ENCODE results near the gene RND2.
A peak's percentile ranks its signal among the peaks of the same experiment; 100 is the strongest.

The RND2 gene

GRCh38 chr17:43006639-43007551 is 18.1 kb upstream of the RND2 start, which contains the start of gene IFI35:
Gene IFI35, plus strand, starts transcription at chr17:43006784. Its CDS starts 164 bp downstream, at chr17:43006948.
- DNase-seq (ENCODE audit: low spot score) = no peak

GRCh38 chr17:43010667-43011308 is 14.2 kb upstream of the RND2 start:
- DNase-seq (ENCODE audit: low spot score) = peak; percentile 41

GRCh38 chr17:43011728-43012472 is 13.1 kb upstream of the RND2 start:
- DNase-seq (ENCODE audit: low spot score) = no peak

- no peak for DNase-seq (ENCODE audit: low spot score)
These were observed 11.7 kb upstream of the RND2 start for GRCh38 chr17:43013296-43013695.

GRCh38 chr17:43014020-43014648 is 10.9 kb upstream of the RND2 start:
- no peak for DNase-seq (ENCODE audit: low spot score)

GRCh38 chr17:43014649-43015542 is 10.1 kb upstream of the RND2 start:
- no peak for DNase-seq (ENCODE audit: low spot score)

- DNase-seq (ENCODE audit: low spot score) = no peak
These were observed 9.5 kb upstream of the RND2 start for GRCh38 chr17:43015579-43015978.

GRCh38 chr17:43016216-43016615 is 8.8 kb upstream of the RND2 start:
- DNase-seq (ENCODE audit: low spot score) = no peak

GRCh38 chr17:43018008-43018853 is 6.8 kb upstream of the RND2 start:
- no peak for DNase-seq (ENCODE audit: low spot score)

- no peak for DNase-seq (ENCODE audit: low spot score)
These were observed 6.1 kb upstream of the RND2 start for GRCh38 chr17:43018932-43019331.

GRCh38 chr17:43019418-43019817 is 5.6 kb upstream of the RND2 start:
- DNase-seq (ENCODE audit: low spot score) = no peak

- DNase-seq (ENCODE audit: low spot score) = no peak
These were observed 4.9 kb upstream of the RND2 start for GRCh38 chr17:43020030-43020621.

- DNase-seq (ENCODE audit: low spot score) = peak; percentile 77
These were observed 4.0 kb upstream of the RND2 start for GRCh38 chr17:43020789-43021740.

GRCh38 chr17:43021741-43022512 is 3.1 kb upstream of the RND2 start, which contains the start of gene VAT1:
Gene VAT1, minus strand, starts transcription at chr17:43022385. Its CDS starts 63 bp downstream, at chr17:43022322.
- DNase-seq (ENCODE audit: low spot score) = peak; percentile 86

- no peak for DNase-seq (ENCODE audit: low spot score)
These were observed 243 bp downstream of the RND2 start for GRCh38 chr17:43025290-43025657.

- DNase-seq (ENCODE audit: low spot score) = no peak
These were observed 921 bp downstream of the RND2 start for GRCh38 chr17:43025766-43026537.

- no peak for DNase-seq (ENCODE audit: low spot score)
These were observed 1.6 kb downstream of the RND2 start for GRCh38 chr17:43026595-43026994.

Measured in HuH-7.5 (cell line).